Measurements from ENCODE around the gene KDM2B. TPM values are rescaled to one million over a fixed set of nuclear protein-coding genes. Genes with fewer than 3 reads are reported as not detected.

Gene KDM2B
- total RNA-seq, 1 experiment from 2014 or later, result 49.3 TPM

DNA sequence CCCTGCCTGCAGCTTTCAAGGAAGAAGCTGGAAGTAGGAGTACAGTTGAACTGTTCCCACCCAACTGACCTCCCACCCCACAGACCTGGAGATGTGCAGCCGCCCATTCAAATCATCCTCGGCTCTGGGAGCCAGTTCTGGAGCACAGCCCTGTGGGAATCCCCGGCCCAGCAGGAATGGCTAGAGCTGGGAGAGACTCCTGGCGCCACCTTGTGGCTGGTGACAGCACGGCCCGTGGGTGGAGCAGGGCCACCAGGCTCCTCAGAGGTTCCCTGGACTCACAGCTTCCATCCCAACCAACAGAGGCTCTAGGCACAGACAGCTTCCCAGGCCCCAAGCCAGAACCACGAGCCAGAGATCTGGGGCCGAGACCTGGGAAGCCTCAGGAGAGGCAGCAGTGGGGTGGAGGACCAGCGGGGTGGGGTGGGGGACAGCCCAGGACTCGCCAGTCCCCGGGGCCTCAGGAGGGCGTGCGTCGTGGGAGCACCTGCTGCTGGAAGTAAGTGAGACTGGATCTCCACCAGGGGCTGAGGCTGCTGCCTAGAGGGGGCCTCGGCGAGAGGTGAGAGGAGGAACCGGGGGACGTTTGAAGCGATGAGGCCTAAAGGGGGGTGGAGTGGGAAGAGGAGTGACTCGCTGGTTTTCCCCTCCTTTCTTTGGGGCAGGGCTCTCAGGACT lies 137.5 kb downstream of the KDM2B start:
- Histone ChIP-seq H3K4me3 (ENCODE audit: low read depth, low read length, poor library complexity, severe bottlenecking) (no peak overlapping the region), H3K27me3 (replicated peaks; ENCODE audit: insufficient read depth, low read depth, low read length, poor library complexity) (no peaks in the 10 kb centered on the region), H3K27ac (ENCODE audit: low read depth, low read length, poor library complexity, severe bottlenecking) (no peak overlapping the region), H3K36me3 (ENCODE audit: insufficient read depth, low read length, poor library complexity, severe bottlenecking) (peaks cover 44% of the 10 kb centered on the region), H3K4me1 (ENCODE audit: insufficient read depth, low read length, poor library complexity, severe bottlenecking) (no peaks in the 10 kb centered on the region), H3K9me3 (ENCODE audit: low read depth, low read length, poor library complexity, severe bottlenecking) (no peaks in the 10 kb centered on the region)
- BruUV-seq (replicated peaks), result no TSS peak
- ChIA-PET CTCF (interaction anchor here (0.8 to 2.5 kb wide), 3 partner anchors 18 to 108 kb away, joined by 3 to 10 read pairs (median 6); no protein-coding TSS in a partner anchor), POLR2A (ENCODE audit: low non-redundant PET) (no interaction called here)
- no peak for TF ChIP-seq EZH2 (IDR thresholded peaks at IDR 0.05; ENCODE audit: borderline replicate concordance, low read depth, low read length, poor library complexity, severe bottlenecking)
- TF ChIP-seq, protein P1, sequence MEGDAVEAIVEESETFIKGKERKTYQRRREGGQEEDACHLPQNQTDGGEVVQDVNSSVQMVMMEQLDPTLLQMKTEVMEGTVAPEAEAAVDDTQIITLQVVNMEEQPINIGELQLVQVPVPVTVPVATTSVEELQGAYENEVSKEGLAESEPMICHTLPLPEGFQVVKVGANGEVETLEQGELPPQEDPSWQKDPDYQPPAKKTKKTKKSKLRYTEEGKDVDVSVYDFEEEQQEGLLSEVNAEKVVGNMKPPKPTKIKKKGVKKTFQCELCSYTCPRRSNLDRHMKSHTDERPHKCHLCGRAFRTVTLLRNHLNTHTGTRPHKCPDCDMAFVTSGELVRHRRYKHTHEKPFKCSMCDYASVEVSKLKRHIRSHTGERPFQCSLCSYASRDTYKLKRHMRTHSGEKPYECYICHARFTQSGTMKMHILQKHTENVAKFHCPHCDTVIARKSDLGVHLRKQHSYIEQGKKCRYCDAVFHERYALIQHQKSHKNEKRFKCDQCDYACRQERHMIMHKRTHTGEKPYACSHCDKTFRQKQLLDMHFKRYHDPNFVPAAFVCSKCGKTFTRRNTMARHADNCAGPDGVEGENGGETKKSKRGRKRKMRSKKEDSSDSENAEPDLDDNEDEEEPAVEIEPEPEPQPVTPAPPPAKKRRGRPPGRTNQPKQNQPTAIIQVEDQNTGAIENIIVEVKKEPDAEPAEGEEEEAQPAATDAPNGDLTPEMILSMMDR (conservative IDR thresholded peaks at IDR 0.05; ENCODE audit: low read depth, low read length), result peak; percentile 94
- peak; percentile 81 for DNase-seq (ENCODE audit: low spot score)
- intact Hi-C loops (cut with micrococcal nuclease; ENCODE audit: unreplicated experiment), result loop anchor here (2.0 to 5.0 kb wide), 2 partner anchors 109 to 381 kb away; no protein-coding TSS in a partner anchor

DNA sequence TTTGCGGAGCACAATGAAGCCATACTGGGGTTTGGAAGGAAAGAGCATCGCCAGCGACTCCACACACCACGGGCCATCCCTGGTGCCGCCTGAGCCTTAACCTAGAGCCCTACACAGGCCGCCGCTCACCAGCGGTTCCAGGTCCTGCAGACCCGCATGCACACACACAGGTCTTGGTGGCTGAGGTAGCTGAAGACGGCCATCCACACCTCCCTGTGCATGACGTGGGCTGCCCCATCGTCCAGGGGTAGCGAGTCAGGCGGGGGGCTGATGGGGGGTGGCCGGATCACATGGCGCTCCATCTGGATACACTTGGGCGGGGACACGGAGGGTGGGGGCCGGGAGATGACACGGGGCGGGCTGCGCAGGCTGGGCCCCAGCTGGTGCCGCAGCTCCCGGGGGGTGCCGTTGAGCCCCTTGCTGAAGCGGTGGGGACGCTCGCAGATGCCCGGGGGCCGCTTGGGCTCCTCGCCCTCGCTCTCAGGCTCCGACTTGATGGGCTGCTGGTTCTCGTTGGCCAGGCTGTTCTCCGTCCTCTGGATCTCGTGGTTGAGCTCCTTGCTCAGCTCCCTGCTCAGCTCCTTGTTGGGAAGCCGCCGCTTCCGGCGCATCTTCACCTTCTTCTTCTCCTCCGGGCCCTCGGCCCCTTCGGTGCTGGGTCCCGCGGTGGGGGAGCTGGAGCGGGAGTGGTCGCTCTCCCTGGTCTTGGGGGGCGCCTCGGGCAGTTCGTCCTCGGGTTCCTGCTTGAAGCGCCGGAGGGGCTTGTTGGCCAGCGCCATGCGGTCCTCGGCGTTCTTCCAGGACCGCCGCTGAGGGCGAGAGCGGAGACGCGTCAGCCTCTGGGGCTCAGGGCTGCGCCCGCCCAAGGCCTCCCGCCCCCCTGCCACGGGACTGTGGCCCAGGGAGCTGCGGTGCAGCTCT lies 138.5 kb downstream of the KDM2B start:
- POLR2A ChIA-PET (ENCODE audit: low non-redundant PET), result no interaction called here
- Histone ChIP-seq H3K27me3 (replicated peaks; ENCODE audit: insufficient read depth, low read depth, low read length, poor library complexity) (no peaks in the 10 kb centered on the region), H3K4me3 (ENCODE audit: low read depth, low read length, poor library complexity, severe bottlenecking) (no peak overlapping the region), H3K4me1 (ENCODE audit: insufficient read depth, low read length, poor library complexity, severe bottlenecking) (no peaks in the 10 kb centered on the region), H3K27ac (ENCODE audit: low read depth, low read length, poor library complexity, severe bottlenecking) (no peak overlapping the region), H3K36me3 (ENCODE audit: insufficient read depth, low read length, poor library complexity, severe bottlenecking) (peaks cover 47% of the 10 kb centered on the region), H3K9me3 (ENCODE audit: low read depth, low read length, poor library complexity, severe bottlenecking) (no peaks in the 10 kb centered on the region)
- intact Hi-C loops (cut with micrococcal nuclease; ENCODE audit: unreplicated experiment), result loop anchor here (2.0 to 5.0 kb wide), 2 partner anchors 107 to 380 kb away; no protein-coding TSS in a partner anchor
- CTCF ChIA-PET, result interaction anchor here (0.6 to 2.5 kb wide), 5 partner anchors 9 to 1055 kb away, joined by 3 to 10 read pairs (median 3); no protein-coding TSS in a partner anchor
- no peak for DNase-seq (ENCODE audit: low spot score)
- BruUV-seq (replicated peaks), result no TSS peak
- TF ChIP-seq, protein P1 (conservative IDR thresholded peaks at IDR 0.05; ENCODE audit: low read depth, low read length), result no peak
- TF ChIP-seq EZH2 (IDR thresholded peaks at IDR 0.05; ENCODE audit: borderline replicate concordance, low read depth, low read length, poor library complexity, severe bottlenecking), result no peak

DNA sequence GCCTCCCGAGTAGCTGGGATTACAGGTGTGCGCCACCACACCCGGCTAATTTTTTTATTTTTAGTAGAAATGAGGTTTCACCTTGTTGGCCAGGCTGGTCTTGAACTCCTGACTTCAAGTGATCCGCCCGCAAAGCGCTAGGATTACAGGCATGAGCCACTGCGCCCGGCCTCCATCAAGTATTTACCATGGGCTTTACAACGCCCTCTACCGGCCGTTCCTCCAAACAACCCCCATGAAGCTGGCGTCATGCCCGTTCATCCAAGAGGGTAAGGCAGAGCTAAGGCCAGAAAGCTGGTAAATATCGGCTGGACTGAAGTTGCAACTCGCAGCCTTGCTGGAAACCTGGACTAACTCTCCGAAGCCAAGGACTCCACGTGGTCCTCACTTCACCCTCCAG lies 139.3 kb downstream of the KDM2B start:
- TF ChIP-seq, protein P1 (conservative IDR thresholded peaks at IDR 0.05; ENCODE audit: low read depth, low read length), result peak; percentile 37
- no peak for TF ChIP-seq EZH2 (IDR thresholded peaks at IDR 0.05; ENCODE audit: borderline replicate concordance, low read depth, low read length, poor library complexity, severe bottlenecking)
- Histone ChIP-seq H3K4me1 (ENCODE audit: insufficient read depth, low read length, poor library complexity, severe bottlenecking) (no peaks in the 10 kb centered on the region), H3K27me3 (replicated peaks; ENCODE audit: insufficient read depth, low read depth, low read length, poor library complexity) (no peaks in the 10 kb centered on the region), H3K4me3 (ENCODE audit: low read depth, low read length, poor library complexity, severe bottlenecking) (no peak overlapping the region), H3K36me3 (ENCODE audit: insufficient read depth, low read length, poor library complexity, severe bottlenecking) (peaks cover 53% of the 10 kb centered on the region), H3K9me3 (ENCODE audit: low read depth, low read length, poor library complexity, severe bottlenecking) (peaks cover 4% of the 10 kb centered on the region), H3K27ac (ENCODE audit: low read depth, low read length, poor library complexity, severe bottlenecking) (no peak overlapping the region)
- no TSS peak for BruUV-seq (replicated peaks)
- intact Hi-C loops (cut with micrococcal nuclease; ENCODE audit: unreplicated experiment), result loop anchor here (5.0 kb wide), 1 partner anchor 379 kb away; no protein-coding TSS in a partner anchor
- ChIA-PET CTCF (interaction anchor here (0.6 to 2.5 kb wide), 4 partner anchors 9 to 1054 kb away, joined by 3 to 10 read pairs (median 4); no protein-coding TSS in a partner anchor), POLR2A (ENCODE audit: low non-redundant PET) (no interaction called here)
- peak; percentile 28 for DNase-seq (ENCODE audit: low spot score)
